ENCODE measurements around the gene PRXL2B.
"Not testable (repeated sequence)": the region's sequence is repeated elsewhere in the genome, so short reads cannot be mapped to it uniquely, and the experiment has no call there.

The PRXL2B gene

GRCh38 chr1:2612591-2613365, 26.2 kb downstream of the PRXL2B start:
- no peak for DNase-seq (ENCODE audit: low read depth in 2 of 2)

GRCh38 chr1:2614145-2614544, 27.6 kb downstream of the PRXL2B start:
- DNase-seq (ENCODE audit: low read depth in 2 of 2) = no peak

DNA sequence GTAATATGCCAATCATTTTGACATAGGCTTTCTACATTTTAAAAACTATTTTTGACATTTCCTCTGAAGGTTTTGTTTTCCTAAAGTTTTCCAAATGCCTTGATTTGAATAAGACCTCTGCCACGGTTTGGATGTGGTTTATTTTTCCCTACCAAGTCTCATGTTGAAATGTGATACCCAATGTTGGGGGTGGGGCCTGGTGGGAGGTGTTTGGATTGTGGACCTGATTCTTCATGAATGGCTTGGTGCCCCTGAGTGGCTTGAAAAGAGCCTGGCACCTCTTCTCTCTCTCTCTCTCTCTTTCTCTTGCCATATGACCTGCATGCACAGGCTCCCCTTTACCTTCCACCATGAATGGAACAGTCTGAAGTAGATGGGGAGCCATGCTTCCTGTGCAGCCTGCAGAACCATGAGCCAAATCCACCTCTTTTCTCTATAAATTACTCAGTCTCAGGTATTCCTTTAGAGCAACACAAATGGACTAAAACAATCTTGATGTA, 31.4 kb downstream of the PRXL2B start:
- no peak for DNase-seq (ENCODE audit: low read depth in 2 of 2)

- DNase-seq (ENCODE audit: low read depth in 2 of 2) = no peak
Measured at GRCh38 chr1:2623571-2624337, 37.2 kb downstream of the PRXL2B start.

- no peak for DNase-seq (ENCODE audit: low read depth in 2 of 2)
Measured at GRCh38 chr1:2624735-2625300, 38.2 kb downstream of the PRXL2B start.

DNA sequence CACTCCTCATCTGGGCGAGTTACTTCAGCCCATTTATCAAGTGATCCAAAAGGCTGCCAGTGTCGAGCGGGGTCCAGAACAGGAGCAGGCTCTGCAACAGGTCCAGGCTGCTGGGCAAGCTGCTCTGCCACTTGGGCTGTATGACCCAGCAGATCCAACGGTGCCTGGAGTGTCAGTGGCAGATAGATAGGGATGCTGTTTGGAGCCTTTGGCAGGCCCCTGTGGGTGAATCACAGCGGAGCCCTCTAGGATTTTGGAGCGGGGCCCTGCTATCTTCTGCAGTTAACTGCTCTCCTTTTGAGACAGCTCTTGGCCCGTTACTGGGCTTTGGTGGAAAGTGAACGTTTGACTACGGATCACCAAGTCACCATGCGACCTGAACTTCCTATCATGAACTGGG, 38.7 kb downstream of the PRXL2B start:
- no peak for DNase-seq (ENCODE audit: low read depth in 2 of 2)

DNA sequence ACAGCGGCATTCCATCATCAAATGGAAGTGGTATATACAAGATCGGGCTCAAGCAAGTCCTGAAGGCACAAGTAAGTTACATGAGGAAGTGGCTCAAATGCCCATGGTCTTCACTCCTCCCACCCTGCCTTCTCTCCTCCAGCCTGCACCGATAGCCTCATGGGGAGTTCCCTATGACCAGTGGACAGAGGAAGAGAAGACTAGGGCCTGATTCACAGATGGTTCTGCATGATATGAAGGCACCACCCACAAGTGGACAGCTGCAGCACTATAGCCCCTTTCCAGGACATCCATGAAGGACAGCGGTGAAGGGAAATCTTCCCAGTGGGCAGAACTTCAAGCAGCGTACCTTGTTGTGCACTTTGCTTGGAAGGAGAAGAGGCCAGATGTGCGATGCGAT, 39.2 kb downstream of the PRXL2B start:
- DNase-seq (ENCODE audit: low read depth in 2 of 2) = not testable (repeated sequence)

DNA sequence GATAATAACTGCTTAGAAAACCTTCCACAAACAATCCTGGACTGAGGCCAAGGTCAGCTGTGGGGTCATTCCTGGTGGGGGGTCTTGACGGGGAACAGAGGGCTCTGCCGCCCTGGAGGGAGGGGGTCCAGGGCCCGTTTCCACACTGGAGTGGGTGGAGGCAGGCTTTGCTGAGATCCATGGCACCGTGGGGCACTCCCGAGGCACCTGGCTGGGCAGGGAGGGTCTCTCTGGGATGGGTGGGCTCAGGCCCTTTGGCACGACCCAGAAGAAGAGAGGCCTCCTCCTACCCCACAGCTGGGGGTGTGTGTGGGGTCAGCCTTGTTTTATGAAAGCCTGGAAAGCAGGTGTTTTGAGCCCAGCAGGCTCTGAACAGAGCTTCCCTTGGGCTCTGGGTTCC, 41.2 kb downstream of the PRXL2B start:
- no peak for DNase-seq (ENCODE audit: low read depth in 2 of 2)

- no peak for DNase-seq (ENCODE audit: low read depth in 2 of 2)
Measured at GRCh38 chr1:2628191-2628932, 41.8 kb downstream of the PRXL2B start.

- DNase-seq (ENCODE audit: low read depth in 2 of 2) = no peak
Measured at GRCh38 chr1:2628933-2629626, 42.5 kb downstream of the PRXL2B start.

DNA sequence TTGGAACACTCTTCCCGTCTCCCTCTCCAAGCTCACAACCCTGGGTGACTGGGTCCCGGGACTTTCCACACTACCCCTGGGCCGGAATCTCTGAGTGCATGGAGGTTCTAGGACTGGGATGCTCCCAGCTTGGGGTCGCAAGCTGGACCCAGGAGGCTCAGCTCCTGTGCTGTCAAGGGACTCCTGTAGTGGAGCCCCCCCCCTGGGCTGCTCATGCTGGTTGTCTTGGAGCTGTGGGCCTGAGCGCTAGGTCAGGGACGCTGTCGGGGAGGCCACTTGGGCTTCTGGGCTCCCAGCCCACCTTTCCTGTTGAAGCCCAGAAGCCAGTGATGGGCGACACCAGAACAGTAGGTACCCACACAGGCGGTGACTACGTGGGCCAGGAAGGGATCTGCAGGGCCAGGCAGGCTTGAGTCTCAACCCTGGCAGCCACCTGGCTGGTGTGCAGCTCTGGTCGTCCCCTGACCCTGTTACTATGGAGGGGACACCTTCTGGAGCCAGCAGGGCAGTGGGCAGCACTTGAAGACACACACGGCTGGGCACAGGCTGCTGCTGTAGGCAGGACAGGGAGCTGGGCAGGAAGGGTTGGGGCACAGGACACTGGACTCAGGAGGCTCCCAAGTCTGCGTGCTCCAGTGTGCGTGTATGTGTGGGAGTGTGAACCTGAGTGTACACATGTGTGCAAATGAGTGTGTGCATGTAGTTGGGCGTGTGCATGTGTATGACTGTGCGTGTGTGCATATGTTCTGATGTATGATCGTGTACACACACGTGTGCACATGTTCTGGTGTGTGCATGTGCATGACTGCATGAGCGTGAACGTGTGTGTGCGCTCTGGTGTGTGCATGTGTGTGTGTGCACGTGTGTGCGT, 43.3 kb downstream of the PRXL2B start:
- DNase-seq (ENCODE audit: low read depth in 2 of 2) = no peak

GRCh38 chr1:2630498-2631135, 44.0 kb downstream of the PRXL2B start:
- no peak for DNase-seq (ENCODE audit: low read depth in 2 of 2)

DNA sequence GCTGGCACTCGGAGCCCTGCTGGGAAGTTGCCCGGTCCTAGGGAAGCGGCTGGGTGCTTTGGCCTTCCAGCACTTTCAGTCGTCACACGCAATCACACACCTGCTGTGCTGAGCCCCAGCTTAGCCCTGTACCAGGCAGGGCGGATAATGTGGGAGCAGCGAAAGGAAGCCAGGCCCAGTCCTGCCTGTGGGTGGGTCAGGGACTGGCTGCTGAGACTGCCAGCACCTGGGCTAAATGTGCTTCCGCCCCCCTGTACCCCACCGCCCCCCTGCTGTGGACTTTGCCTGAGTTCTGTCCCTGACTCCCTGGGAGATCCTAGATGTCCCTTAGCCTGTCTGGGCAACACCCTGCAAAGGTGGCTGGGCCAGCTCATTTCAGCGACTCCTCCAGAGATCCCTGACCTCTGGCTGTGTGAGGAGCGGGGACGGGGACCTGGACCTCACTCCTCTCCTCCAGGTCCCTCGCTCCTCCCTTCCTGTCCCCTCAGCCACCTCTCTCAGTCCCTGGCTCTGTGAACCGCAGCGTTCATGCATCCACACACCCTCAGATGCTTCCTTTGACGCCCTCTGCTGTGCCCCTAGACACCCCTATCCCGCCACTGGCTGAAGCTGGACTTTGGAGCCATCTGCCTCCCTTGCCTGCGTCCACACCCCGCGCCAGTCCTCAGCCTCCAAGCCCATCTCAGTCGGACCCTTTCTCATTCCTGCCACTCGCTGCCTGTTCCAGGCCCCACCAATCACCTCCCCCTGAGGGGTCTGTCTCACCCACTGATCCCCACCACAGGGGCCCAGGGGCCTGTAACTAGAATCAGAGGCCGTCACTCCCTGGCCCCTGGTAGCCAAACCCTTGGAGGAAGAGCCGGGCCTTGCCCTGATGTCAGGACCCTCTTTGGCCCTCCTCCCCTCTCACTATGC, 44.8 kb downstream of the PRXL2B start:
- no peak for DNase-seq (ENCODE audit: low read depth in 2 of 2)

DNA sequence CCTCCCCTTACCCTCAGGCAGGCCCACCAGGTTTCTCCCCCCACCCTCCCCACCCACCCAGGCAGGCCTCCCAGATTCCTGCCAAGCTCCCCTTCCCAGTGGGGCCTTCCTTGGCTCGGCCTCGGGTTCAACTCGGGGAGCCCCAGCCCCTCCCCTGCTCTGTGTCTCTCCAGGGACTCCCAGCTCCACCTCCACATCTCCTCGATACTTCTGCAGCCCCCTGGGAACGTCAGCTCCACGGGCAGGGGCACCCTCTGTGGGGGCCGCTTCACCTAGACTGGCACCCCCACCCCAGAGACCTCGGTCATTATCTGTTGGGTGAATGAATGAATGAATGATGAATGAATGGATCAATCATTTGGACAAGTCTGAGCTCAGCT, 45.5 kb downstream of the PRXL2B start:
- DNase-seq (ENCODE audit: low read depth in 2 of 2) = no peak

DNA sequence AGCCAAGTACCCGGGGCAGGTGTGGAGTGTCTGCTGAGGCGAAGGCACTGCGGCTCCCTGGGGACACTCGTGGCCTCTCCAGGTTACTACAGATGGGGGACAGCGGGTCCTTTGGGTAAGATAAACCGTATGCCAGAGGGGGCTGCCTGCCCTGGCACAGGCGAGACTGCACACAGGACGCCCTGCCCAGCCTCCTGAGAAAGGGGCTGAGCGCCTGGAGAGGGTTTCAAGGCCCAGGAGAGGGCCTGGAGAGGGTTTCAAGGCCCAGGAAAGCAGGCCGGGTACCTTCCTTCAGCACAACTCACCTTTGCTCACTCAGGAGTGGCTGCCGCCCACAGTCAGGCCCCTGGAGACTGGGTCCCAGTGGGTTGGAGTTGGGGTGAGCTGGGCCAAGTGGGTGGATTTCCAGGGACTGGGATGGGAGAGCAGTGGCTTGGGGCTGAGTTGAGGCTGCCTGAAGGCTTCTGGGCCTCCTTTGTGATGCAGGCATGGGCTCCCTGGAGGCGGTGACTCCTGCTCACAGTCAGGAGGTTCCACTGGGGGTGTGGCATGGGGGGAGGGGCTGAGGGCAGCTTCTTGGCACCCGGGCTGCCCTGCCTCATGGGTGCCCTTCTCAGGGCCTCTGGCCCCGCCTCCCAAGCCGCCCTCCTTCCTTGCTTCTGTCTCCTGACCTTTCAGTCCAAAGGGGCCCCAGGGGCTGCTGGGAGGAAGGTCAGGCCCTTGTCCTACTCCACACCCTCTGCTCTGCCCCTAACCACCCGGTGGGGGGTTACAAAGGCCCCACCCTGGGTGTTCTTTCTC, 46.2 kb downstream of the PRXL2B start, which contains the start of gene MMEL1:
TSS of gene MMEL1 (minus strand) at position 456 of the 801 bp plus-strand sequence. CDS start 3,532 bp downstream, outside the sequence.
- DNase-seq (ENCODE audit: low read depth in 2 of 2) = no peak

DNA sequence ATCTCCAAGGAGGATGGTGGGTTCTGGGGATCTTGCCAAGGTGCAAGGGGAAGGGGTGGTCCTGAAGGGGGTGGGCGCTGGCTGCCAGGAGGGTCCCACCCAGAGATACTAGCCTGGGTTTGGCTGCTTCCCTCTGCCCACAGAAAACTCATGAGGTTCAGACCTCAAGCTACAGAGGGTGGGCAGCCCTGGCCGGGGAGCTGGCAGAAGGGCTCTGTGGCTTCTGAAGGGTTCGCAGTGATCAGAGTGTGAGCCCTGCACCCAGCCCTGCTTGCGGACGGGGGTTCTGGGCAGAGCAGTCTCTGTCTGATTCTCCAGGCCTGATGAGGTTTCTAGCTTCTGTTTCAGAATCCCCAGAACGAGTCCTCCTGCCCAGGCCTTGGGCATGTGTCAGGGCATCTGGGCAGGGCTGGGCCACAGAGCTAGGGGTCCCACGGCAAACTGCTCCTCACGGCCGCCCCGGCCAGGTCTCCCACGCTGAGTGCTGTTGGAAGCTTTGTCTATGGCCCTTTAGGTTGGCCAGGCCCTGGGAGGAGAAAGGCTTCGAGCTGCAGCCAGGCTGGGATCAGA, 46.9 kb downstream of the PRXL2B start:
- DNase-seq (ENCODE audit: low read depth in 2 of 2) = no peak

GRCh38 chr1:2633936-2634491, 47.4 kb downstream of the PRXL2B start:
- DNase-seq (ENCODE audit: low read depth in 2 of 2) = no peak

All from stimulated activated CD8-positive, alpha-beta memory T cell treated with anti-CD3 and anti-CD28 coated beads, Interleukin-15, amount 100 ng/mL, for 48 hours (primary cell).